ENCODE measurements around the gene ARHGEF10L.

GRCh38 chr1:17591814-17592430 is 52.4 kb downstream of the ARHGEF10L start:
- TF ChIP-seq CTCF (IDR thresholded peaks at IDR 0.05), result no peak
- no peak for TF ChIP-seq POLR2AphosphoS5 (IDR thresholded peaks at IDR 0.05; ENCODE audit: insufficient read depth in 1 of 2, low read depth in 1 of 2)

All from vagina (tissue), 2 donors.